Testis (tissue), 3 donors: ENCODE data around the gene OR51G2. TPM values are rescaled to one million over a fixed set of nuclear protein-coding genes. Genes with fewer than 3 reads are reported as not detected.

Source experiments
- DNase-seq: peaks from one replicate; pipeline ENCODE4 v3.0.0-alpha.2; 2019
- H3K27ac ChIP-seq, 2 donors: fragments of 200-600 bp; sonication (generic); one replicate each; pipeline ENCODE4 v1.5.1; 2019
- H3K27me3 ChIP-seq: fragments of 200-600 bp; sonication (generic); one replicate; pipeline ENCODE4 v1.5.1; 2019
- H3K36me3 ChIP-seq: fragments of 200-600 bp; sonication (generic); one replicate; pipeline ENCODE4 v1.5.1; 2017; ENCODE audit warnings: low read depth; ENCODE audit errors: missing control alignments
- H3K4me1 ChIP-seq: fragments of 200-600 bp; sonication (generic); one replicate; pipeline ENCODE4 v1.5.1; 2019
- H3K4me3 ChIP-seq, 2 donors: fragments of 200-600 bp; sonication (generic); one replicate each; pipeline ENCODE4 v1.5.1; 2017 to 2019
- H3K9me3 ChIP-seq: fragments of 200-600 bp; sonication (generic); one replicate; pipeline ENCODE4 v1.5.1; 2017
- CTCF ChIP-seq, 3 experiments: fragments of 450-650 bp in 2 of 3; fragments of 200-600 bp in 1 of 3; sonication (generic) in 1 of 3; IDR thresholded peaks; one replicate each; pipeline ENCODE4 v1.5.1; 2016 to 2019; ENCODE audit warnings: antibody characterized with exemption in 3 of 3, mild to moderate bottlenecking in 2 of 3, moderate library complexity in 1 of 3
- POLR2A ChIP-seq: fragments of 450-650 bp; IDR thresholded peaks from one replicate; pipeline ENCODE4 v1.6.1; 2017; ENCODE audit warnings: antibody characterized with exemption, mild to moderate bottlenecking, moderate library complexity
- WGBS, 2 donors: methylation state at CpG; one replicate each; pipeline ENCODE4 v1.1.5; 2018; 5-methylcytosine and 5-hydroxymethylcytosine counted together
- intact Hi-C: fragments of 100-400 bp; cut with DNase I; formaldehyde crosslinking; loops from one replicate; pipeline ENCODE4 v1.15.1; 2023; ENCODE audit warnings: low total_unique reads
- polyA plus RNA-seq: library from polyadenylated mRNA; stranded (reverse); fragments of 350-450 nt; fragmentation: Illumina TruSeq; extraction: RNeasy Lipid Tissue Mini Kit (QIAGEN cat#74804); gene quantifications from one replicate; pipeline ENCODE4 v1.2.3, GENCODE V29; 2014; ENCODE audit warnings: low read depth, low replicate concordance; ENCODE audit not compliant: insufficient read depth
- total RNA-seq, 2 donors: library from RNA; depleted of rRNA; stranded (reverse); fragments of >200 nt; gene quantifications; one replicate each; pipeline ENCODE4 v1.2.3, GENCODE V29; 2016

OR51G2 gene
- total and polyA plus RNA-seq, 3 donors from 2014 or later: not detected

DNA sequence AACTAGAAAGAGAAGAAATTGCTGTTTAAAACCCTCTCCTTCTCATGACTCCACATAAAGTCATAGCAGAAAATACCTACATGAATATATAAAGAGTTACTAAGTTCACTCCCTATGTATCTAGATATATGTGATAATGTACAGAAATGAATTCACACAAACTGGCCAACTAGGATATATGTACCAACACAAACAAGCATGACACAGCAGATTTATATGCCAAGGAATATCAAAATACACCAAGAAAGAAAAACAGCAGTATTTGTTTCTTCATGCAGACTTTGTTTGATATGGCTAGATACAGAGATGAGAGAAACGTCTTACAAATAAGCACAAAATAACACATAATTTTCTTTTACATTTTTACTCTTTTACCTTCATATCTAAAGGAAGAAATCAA lies 3.2 kb upstream of the OR51G2 start:
- Histone ChIP-seq H3K9me3 (no peaks in the 10 kb centered on the region), H3K27me3 (no peaks in the 10 kb centered on the region), H3K4me1 (no peaks in the 10 kb centered on the region), H3K36me3 (no peaks in the 10 kb centered on the region), H3K27ac (no peak overlapping the region), H3K4me3 (no peak overlapping the region)
- TF ChIP-seq POLR2A (no peak), CTCF (IDR thresholded peaks at IDR 0.05) (no peak)
- no peak for DNase-seq
- 68 to 71% methylated on average over 1 of the region's 1 CpG for WGBS, 2 donors
- intact Hi-C loops: no loop called here

DNA sequence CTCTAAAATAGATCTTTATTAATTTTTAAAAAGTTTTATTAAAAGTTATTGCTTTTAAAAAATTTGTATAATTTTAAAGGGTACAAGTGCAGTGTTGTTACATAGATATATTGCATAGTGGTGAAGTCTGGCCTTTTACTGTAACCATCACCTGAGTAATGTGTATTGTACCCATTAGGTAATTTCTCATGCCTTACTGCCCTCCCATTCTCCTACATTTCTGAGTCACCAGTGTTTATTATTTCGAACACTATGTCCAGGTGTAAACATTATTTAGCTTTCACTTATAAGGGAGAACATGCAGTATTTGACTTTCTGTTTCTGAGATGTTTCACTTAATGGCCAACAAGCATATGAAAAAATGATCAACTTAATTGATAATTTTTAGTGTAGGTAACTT lies 2.6 kb upstream of the OR51G2 start:
- TF ChIP-seq CTCF (IDR thresholded peaks at IDR 0.05): no peak
- no peak for TF ChIP-seq POLR2A

GRCh38 chr11:4916581-4916980 lies 2.6 kb downstream of the OR51G2 start:
- H3K27ac ChIP-seq: no peak overlapping the region
- TF ChIP-seq POLR2A: no peak
- no peak for TF ChIP-seq CTCF (IDR thresholded peaks at IDR 0.05)
- intact Hi-C loops: no loop called here

More for the DNA sequence above, 2.6 kb upstream of the OR51G2 start:
- Histone ChIP-seq H3K27ac (no peak overlapping the region), H3K4me1 (no peaks in the 10 kb centered on the region), H3K27me3 (no peaks in the 10 kb centered on the region), H3K9me3 (no peaks in the 10 kb centered on the region), H3K36me3 (no peaks in the 10 kb centered on the region), H3K4me3 (no peak overlapping the region)
- WGBS, 2 donors: 94 to 98% methylated on average over 1 of the region's 1 CpG
- no peak for DNase-seq
- intact Hi-C loops: no loop called here

GRCh38 chr11:4903484-4903883 lies 15.7 kb downstream of the OR51G2 start, which contains the start of gene OR51A7:
Gene OR51A7 (plus strand): TSS chr11:4903783. CDS start chr11:4907370, 3,587 bp downstream.
- no peak within 1 kb of the TSS for H3K4me3 ChIP-seq
- H3K4me1 ChIP-seq: no peaks in the 10 kb centered on the region
- no peak within 1 kb of the TSS for H3K27ac ChIP-seq
- no peak for DNase-seq
- no peaks in the 10 kb centered on the region for H3K9me3 ChIP-seq
- intact Hi-C loops: no loop called here
- no peaks in the 10 kb centered on the region for H3K27me3 ChIP-seq
- no peaks in the 10 kb centered on the region for H3K36me3 ChIP-seq
- TF ChIP-seq CTCF (IDR thresholded peaks at IDR 0.05) (no peak), POLR2A (no peak)

More at GRCh38 chr11:4916581-4916980, 2.6 kb downstream of the OR51G2 start:
- H3K36me3 ChIP-seq: no peaks in the 10 kb centered on the region
- H3K4me3 ChIP-seq: no peak overlapping the region
- H3K27me3 ChIP-seq: no peaks in the 10 kb centered on the region
- H3K9me3 ChIP-seq: no peaks in the 10 kb centered on the region
- H3K4me1 ChIP-seq: no peaks in the 10 kb centered on the region
- DNase-seq: no peak

- H3K36me3 ChIP-seq: no peaks in the 10 kb centered on the region
- H3K4me3 ChIP-seq: no peak overlapping the region
Observed at GRCh38 chr11:4891996-4892640, 27.0 kb downstream of the OR51G2 start.

More at GRCh38 chr11:4891996-4892640, 27.0 kb downstream of the OR51G2 start:
- WGBS, 2 donors: 83 to 84% methylated on average over 1 of the region's 1 CpG
- no peaks in the 10 kb centered on the region for H3K4me1 ChIP-seq
- H3K27me3 ChIP-seq: no peaks in the 10 kb centered on the region
- DNase-seq: no peak
- H3K27ac ChIP-seq: no peak overlapping the region
- TF ChIP-seq POLR2A: no peak
- TF ChIP-seq CTCF (IDR thresholded peaks at IDR 0.05): no peak
- no peaks in the 10 kb centered on the region for H3K9me3 ChIP-seq
- intact Hi-C loops: no loop called here
